DOHH2 (cell line): ENCODE measurements around the gene PIBF1.

ENCODE experiments used
- EZH2phosphoT487 ChIP-seq: fragments of 200-600 bp; sonication (generic); IDR thresholded peaks from 2 replicates; pipeline ENCODE4 v1.6.1; 2017; ENCODE audit warnings: borderline replicate concordance, mild to moderate bottlenecking, antibody characterized with exemption, low read length, moderate library complexity, mixed read lengths
- TF ChIP-seq, protein P1 (sequence below): fragments of 200-600 bp; sonication (generic); IDR thresholded peaks from one replicate; pipeline ENCODE4 v1.5.1; 2014; ENCODE audit warnings: antibody characterized with exemption, mild to moderate bottlenecking, low read depth, low read length; ENCODE audit not compliant: poor library complexity, severe bottlenecking

DNA sequence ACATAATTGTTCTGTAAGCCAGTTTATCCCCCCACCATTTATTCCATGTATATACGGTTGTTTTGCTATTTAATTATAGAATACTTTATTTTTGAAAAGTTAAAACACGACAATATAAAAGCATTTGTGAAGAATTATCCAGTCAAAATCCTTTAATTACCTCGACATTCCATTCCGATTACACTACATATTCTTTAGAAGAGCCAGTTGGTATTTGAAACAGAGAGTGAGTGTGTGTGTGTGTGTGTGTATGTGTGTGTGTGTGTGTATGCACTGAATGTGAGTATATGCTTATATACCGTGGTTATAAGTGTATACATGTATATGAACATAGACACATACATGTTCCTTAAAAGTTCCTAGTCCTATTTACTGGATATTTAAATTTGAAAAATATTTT lies 189.0 kb downstream of the PIBF1 start:
- TF ChIP-seq, protein P1, sequence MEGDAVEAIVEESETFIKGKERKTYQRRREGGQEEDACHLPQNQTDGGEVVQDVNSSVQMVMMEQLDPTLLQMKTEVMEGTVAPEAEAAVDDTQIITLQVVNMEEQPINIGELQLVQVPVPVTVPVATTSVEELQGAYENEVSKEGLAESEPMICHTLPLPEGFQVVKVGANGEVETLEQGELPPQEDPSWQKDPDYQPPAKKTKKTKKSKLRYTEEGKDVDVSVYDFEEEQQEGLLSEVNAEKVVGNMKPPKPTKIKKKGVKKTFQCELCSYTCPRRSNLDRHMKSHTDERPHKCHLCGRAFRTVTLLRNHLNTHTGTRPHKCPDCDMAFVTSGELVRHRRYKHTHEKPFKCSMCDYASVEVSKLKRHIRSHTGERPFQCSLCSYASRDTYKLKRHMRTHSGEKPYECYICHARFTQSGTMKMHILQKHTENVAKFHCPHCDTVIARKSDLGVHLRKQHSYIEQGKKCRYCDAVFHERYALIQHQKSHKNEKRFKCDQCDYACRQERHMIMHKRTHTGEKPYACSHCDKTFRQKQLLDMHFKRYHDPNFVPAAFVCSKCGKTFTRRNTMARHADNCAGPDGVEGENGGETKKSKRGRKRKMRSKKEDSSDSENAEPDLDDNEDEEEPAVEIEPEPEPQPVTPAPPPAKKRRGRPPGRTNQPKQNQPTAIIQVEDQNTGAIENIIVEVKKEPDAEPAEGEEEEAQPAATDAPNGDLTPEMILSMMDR, result no peak
- no peak for TF ChIP-seq EZH2phosphoT487
